ENCODE measurements around the gene VPS13D. TPM values are rescaled to one million over a fixed set of nuclear protein-coding genes. Genes with fewer than 3 reads are reported as not detected.

VPS13D gene
- total and polyA plus RNA-seq, 9 donors, result 19.8 to 59.3 (median 41.8) TPM

DNA sequence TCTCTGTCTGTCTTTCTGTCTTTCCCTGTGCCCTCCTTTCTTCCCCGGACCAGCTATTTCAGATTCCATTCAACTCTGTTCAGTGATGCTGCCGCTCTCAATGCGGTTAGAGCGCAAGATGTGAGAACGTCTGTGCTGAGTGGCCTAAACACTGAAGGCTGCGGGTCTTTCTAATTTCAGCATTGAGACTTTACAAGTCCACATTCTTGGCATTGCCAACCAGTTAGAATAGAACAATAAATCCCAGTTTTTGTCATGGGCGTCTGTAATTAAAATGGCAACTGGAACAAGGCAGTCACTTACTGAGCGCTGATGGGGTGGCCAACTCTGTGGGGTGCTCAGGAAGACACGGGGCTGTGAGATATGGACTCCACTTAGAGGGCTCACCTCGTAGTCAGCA, 275.4 kb downstream of the VPS13D start:
- intact Hi-C loops (cut with DNase I), result no loop called here
- TF ChIP-seq, protein P1, sequence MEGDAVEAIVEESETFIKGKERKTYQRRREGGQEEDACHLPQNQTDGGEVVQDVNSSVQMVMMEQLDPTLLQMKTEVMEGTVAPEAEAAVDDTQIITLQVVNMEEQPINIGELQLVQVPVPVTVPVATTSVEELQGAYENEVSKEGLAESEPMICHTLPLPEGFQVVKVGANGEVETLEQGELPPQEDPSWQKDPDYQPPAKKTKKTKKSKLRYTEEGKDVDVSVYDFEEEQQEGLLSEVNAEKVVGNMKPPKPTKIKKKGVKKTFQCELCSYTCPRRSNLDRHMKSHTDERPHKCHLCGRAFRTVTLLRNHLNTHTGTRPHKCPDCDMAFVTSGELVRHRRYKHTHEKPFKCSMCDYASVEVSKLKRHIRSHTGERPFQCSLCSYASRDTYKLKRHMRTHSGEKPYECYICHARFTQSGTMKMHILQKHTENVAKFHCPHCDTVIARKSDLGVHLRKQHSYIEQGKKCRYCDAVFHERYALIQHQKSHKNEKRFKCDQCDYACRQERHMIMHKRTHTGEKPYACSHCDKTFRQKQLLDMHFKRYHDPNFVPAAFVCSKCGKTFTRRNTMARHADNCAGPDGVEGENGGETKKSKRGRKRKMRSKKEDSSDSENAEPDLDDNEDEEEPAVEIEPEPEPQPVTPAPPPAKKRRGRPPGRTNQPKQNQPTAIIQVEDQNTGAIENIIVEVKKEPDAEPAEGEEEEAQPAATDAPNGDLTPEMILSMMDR (IDR thresholded peaks at IDR 0.05), result no peak
- no peak for TF ChIP-seq EP300 (IDR thresholded peaks at IDR 0.05)
- no peak for TF ChIP-seq POLR2A (IDR thresholded peaks at IDR 0.05)
- Histone ChIP-seq H3K4me1 (ENCODE audit: insufficient read depth) (no peaks in the 10 kb centered on the region), H3K36me3 (no peaks in the 10 kb centered on the region), H3K9me3 (no peaks in the 10 kb centered on the region), H3K27ac (no peak overlapping the region), H3K4me3 (no peak overlapping the region), H3K27me3 (no peaks in the 10 kb centered on the region)
- 93 to 97% (median 96%) methylated on average over 10 of the region's 10 CpGs for WGBS, 3 donors
- no peak for DNase-seq

DNA sequence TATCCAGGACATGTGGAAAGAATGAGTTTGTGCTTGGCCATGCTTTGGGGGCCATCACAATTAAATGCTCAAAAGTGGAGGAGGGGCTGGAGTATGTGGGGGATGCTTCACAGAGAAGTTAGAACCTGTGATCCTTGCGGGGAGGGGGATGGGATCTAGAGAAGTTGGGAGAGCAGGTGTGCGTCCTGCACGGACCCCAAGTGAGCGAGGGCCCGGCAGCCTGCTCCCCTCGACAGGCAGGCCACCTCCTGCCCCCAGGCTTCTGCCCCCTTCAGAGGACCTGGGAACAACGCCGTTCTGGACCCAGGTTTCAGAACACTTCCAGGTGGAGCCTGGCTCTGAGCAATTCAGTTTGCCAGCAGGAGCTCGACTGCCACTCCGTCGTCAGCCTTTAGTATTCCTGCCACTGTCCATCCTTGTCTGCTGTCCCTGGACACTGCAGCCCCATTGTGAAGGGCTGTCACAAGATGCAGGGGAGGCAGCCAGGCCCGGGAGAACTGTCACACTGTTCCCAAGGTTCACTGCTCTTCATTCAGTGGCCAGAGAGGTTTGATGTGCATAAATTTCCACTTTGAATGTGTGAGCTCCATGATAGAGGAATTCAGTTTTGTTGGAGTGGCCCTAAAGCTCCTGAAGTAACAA, 275.9 kb downstream of the VPS13D start:
- no peak overlapping the region for H3K27ac ChIP-seq
- 90 to 93% (median 90%) methylated on average over 12 of the region's 12 CpGs for WGBS, 3 donors
- TF ChIP-seq POLR2A (IDR thresholded peaks at IDR 0.05) (no peak), EP300 (IDR thresholded peaks at IDR 0.05) (no peak)
- TF ChIP-seq, protein P1 (IDR thresholded peaks at IDR 0.05), result no peak
- intact Hi-C loops (cut with DNase I), result no loop called here
- H3K36me3 ChIP-seq, result no peaks in the 10 kb centered on the region
- no peaks in the 10 kb centered on the region for H3K27me3 ChIP-seq
- H3K4me1 ChIP-seq (ENCODE audit: insufficient read depth), result no peaks in the 10 kb centered on the region
- H3K9me3 ChIP-seq, result no peaks in the 10 kb centered on the region
- H3K4me3 ChIP-seq, result no peak overlapping the region
- no peak for DNase-seq

DNA sequence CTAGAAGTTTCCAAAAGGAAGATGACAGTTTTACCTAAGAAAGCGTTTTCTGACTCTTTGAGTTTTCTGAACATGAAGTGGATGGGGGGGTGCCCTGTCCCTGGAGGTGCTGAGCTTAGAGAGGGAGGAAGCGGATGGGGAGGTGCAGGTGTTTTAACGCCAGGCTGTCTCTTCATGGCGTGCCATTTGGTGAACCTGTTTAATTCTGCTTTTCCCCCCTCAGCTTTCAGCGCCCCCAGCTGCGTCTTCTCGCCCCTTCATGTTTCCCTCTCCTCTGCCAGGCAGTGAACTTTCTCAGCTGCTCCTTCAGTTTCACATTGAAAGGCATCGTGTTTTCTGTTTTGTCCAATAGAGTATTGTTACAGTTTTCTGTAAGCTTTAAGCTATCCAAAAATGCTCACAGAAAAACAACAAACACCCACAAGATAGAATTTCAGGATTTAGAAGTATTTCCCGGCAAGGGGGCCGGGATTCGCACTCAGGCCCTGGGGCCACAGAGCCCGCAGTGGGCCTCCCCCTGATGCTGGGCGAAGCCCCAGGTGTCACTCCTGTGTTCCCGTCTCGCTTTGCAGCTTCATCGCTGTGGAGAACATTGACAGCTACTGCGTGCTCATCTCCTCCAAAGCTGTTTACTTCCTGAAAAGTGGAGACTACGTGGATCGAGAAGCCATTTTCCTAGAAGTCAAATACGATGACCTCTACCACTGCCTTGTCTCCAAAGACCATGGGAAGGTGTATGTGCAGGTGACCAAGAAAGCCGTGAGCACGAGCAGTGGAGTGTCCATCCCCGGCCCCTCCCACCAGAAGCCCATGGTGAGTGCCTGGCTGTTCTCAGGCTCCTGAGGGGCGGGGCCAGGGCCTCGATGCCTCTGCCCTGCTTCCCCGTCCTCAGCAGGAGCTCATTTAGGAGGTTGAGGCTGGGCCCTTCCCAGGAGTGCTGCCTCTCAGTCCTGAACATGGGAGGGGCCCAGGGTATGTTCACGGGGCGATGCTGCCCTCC, 276.8 kb downstream of the VPS13D start:
- H3K9me3 ChIP-seq, result no peaks in the 10 kb centered on the region
- H3K27ac ChIP-seq, result no peak overlapping the region
- WGBS, 3 donors, result 81 to 90% (median 89%) methylated on average over 26 to 28 of the region's 28 CpGs
- DNase-seq, result no peak
- H3K4me1 ChIP-seq (ENCODE audit: insufficient read depth), result peaks cover 3% of the 10 kb centered on the region
- intact Hi-C loops (cut with DNase I), result no loop called here
- H3K27me3 ChIP-seq, result no peaks in the 10 kb centered on the region
- no peaks in the 10 kb centered on the region for H3K36me3 ChIP-seq
- TF ChIP-seq POLR2A (IDR thresholded peaks at IDR 0.05) (no peak), EP300 (IDR thresholded peaks at IDR 0.05) (no peak)
- TF ChIP-seq, protein P1 (IDR thresholded peaks at IDR 0.05), result no peak
- no peak overlapping the region for H3K4me3 ChIP-seq

DNA sequence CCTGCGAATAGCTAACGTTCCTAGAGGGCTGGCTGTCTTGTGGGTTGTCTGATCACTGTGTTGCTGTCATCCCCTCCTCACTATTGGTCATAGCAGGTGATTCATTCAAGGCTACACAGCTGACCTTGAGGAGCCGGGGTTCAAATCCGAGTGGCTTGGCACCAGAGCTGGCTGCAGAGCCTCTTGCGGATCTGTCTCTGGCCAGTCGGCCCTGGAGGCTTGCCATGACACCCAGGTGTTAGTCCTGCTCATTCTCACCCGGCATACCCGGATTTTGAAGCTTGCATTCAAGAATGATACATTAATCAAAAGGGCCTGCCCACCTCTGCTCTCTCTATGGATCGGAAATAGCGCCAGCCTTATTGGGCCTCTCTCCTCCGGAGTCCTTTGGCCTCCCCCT, 277.8 kb downstream of the VPS13D start:
- TF ChIP-seq, protein P1 (IDR thresholded peaks at IDR 0.05), result no peak
- TF ChIP-seq POLR2A (IDR thresholded peaks at IDR 0.05), result no peak
- no peak for TF ChIP-seq EP300 (IDR thresholded peaks at IDR 0.05)
- no peak overlapping the region for H3K27ac ChIP-seq
- WGBS, 3 donors, result 70 to 77% (median 73%) methylated on average over 11 of the region's 11 CpGs
- H3K4me1 ChIP-seq (ENCODE audit: insufficient read depth), result peaks cover 4% of the 10 kb centered on the region
- H3K27me3 ChIP-seq, result no peaks in the 10 kb centered on the region
- intact Hi-C loops (cut with DNase I), result no loop called here
- no peaks in the 10 kb centered on the region for H3K9me3 ChIP-seq
- H3K36me3 ChIP-seq, result no peaks in the 10 kb centered on the region
- DNase-seq, result no peak
- no peak overlapping the region for H3K4me3 ChIP-seq

Measured in ovary (tissue), 9 donors.